H1 (cell line): ENCODE data around the gene GALC. TPM values are rescaled to one million over a fixed set of nuclear protein-coding genes. Genes with fewer than 3 reads are reported as not detected.

Experiments
- CTCF ChIA-PET: fragments of 300-600 bp; sonication (Branson Sonifier 250); formaldehyde crosslinking; loops from one replicate; lab custom pipeline; 2021; ENCODE audit not compliant: partially characterized antibody; lab: Charles Lee
- POLR2A ChIA-PET: fragments of 300-600 bp; sonication (Branson Sonifier 250); formaldehyde crosslinking; loops from one replicate; lab custom pipeline; 2021; ENCODE audit warnings: inconsistent platforms; ENCODE audit not compliant: partially characterized antibody; lab: Charles Lee
- DNase-seq, 2 experiments: peaks; one replicate each; pipeline versions ENCODE4 v3.0.0 to v3.0.0-alpha.2; 2010 to 2022; ENCODE audit warnings: low spot score in 2 of 2, low read depth in 1 of 2, mixed read lengths in 1 of 2
- FAIRE-seq: peaks from 2 replicates; lab custom pipeline; 2011; peaks lifted over from hg19 to GRCh38; lab: Jason Lieb, UNC
- H2AFZ ChIP-seq: 2 replicates; pipeline ENCODE4 v1.8.1; 2012; ENCODE audit warnings: low read length, inconsistent platforms
- H2AK5ac ChIP-seq: 2 replicates; pipeline ENCODE4 v1.6.1; 2013; ENCODE audit warnings: low read depth, low read length
- H2BK120ac ChIP-seq: replicated peaks from 2 replicates; pipeline ENCODE3; 2013; ENCODE audit warnings: low read depth, low read length, inconsistent platforms
- H2BK12ac ChIP-seq: 2 replicates; pipeline ENCODE4 v1.6.1; 2013; ENCODE audit warnings: low read depth, low read length
- H2BK15ac ChIP-seq: 2 replicates; pipeline ENCODE4 v1.6.1; 2013; ENCODE audit warnings: low read length
- H2BK20ac ChIP-seq: 2 replicates; pipeline ENCODE4 v1.6.1; 2013; ENCODE audit warnings: low read length
- H2BK5ac ChIP-seq: 2 replicates; pipeline ENCODE4 v1.6.1; 2013; ENCODE audit warnings: low read depth, low read length
- H3K14ac ChIP-seq: 2 replicates; pipeline ENCODE4 v1.6.1; 2013; ENCODE audit warnings: inconsistent platforms; ENCODE audit not compliant: insufficient read length
- H3K18ac ChIP-seq: 2 replicates; pipeline ENCODE4 v1.6.1; 2013; ENCODE audit warnings: low read length; ENCODE audit errors: extremely low read depth
- H3K23ac ChIP-seq: 2 replicates; pipeline ENCODE4 v1.6.1; 2013; ENCODE audit warnings: inconsistent platforms; ENCODE audit not compliant: insufficient read length
- H3K23me2 ChIP-seq: 2 replicates; pipeline ENCODE4 v1.6.1; 2013; ENCODE audit warnings: low read depth, low read length
- H3K27ac ChIP-seq: 2 replicates; pipeline ENCODE4 v1.6.1; 2011; ENCODE audit warnings: low read depth, low read length, inconsistent platforms
- H3K27me3 ChIP-seq, 4 experiments: replicated peaks in 1 of 4; 1 replicate in 1 of 4; 2 replicates in 3 of 4; pipeline versions ENCODE4 v1.6.1 to v1.8.1; 2011 to 2013; ENCODE audit warnings: low read length in 3 of 4, mild to moderate bottlenecking in 3 of 4, inconsistent platforms in 2 of 4, mixed read lengths in 2 of 4, moderate library complexity in 1 of 4; ENCODE audit not compliant: control insufficient read depth in 3 of 4, insufficient read depth in 3 of 4; ENCODE audit errors: extremely low read depth in 1 of 4
- H3K36me3 ChIP-seq, 4 experiments: 2 replicates each; pipeline versions ENCODE4 v1.6.1 to v1.8.1; 2011 to 2013; ENCODE audit warnings: mild to moderate bottlenecking in 4 of 4, low read length in 3 of 4, moderate library complexity in 2 of 4, control low read depth in 1 of 4, inconsistent platforms in 1 of 4; ENCODE audit not compliant: insufficient read depth in 4 of 4, control insufficient read depth in 2 of 4
- H3K4ac ChIP-seq: replicated peaks from 2 replicates; pipeline ENCODE3; 2013; ENCODE audit warnings: low read length, low read depth, mixed read lengths, inconsistent platforms; ENCODE audit not compliant: insufficient read length
- H3K4me1 ChIP-seq, 4 experiments: replicated peaks in 1 of 4; 1 replicate in 1 of 4; 2 replicates in 3 of 4; pipeline versions ENCODE4 v1.6.1 to v1.8.1; 2011 to 2013; ENCODE audit warnings: low read length in 3 of 4, inconsistent platforms in 2 of 4, mixed read lengths in 1 of 4; ENCODE audit not compliant: insufficient read depth in 4 of 4, control insufficient read depth in 3 of 4
- H3K4me2 ChIP-seq, 2 experiments: 2 replicates each; pipeline versions ENCODE4 v1.6.1 to v1.8.1; 2011 to 2013; ENCODE audit warnings: low read depth in 2 of 2, low read length in 2 of 2, control low read depth in 1 of 2, inconsistent platforms in 1 of 2, mild to moderate bottlenecking in 1 of 2; ENCODE audit not compliant: insufficient read depth in 1 of 2
- H3K4me3 ChIP-seq, 4 experiments: fragments of 200-600, 300-600 bp in 1 of 4; sonication (generic), shearing (Covaris generic), sonication (Bioruptor Twin) in 1 of 4; 2 replicates each; pipeline versions ENCODE4 v1.5.1 to v1.8.1; 2011 to 2016; ENCODE audit warnings: low read length in 4 of 4, low read depth in 3 of 4, control low read depth in 2 of 4, inconsistent platforms in 2 of 4, mild to moderate bottlenecking in 2 of 4, mixed read lengths in 1 of 4, moderate library complexity in 1 of 4; ENCODE audit not compliant: insufficient read depth in 2 of 4; ENCODE audit errors: extremely low read depth in 1 of 4
- H3K56ac ChIP-seq: replicated peaks from 2 replicates; pipeline ENCODE3; 2013; ENCODE audit warnings: low read depth, mild to moderate bottlenecking, mixed read lengths, low read length, inconsistent platforms; ENCODE audit not compliant: insufficient read length
- H3K79me1 ChIP-seq: 2 replicates; pipeline ENCODE4 v1.6.1; 2013; ENCODE audit warnings: low read depth, low read length, control low read depth
- H3K79me2 ChIP-seq, 2 experiments: 2 replicates each; pipeline versions ENCODE4 v1.6.1 to v1.8.1; 2012 to 2013; ENCODE audit warnings: low read length in 2 of 2, mild to moderate bottlenecking in 2 of 2, inconsistent platforms in 1 of 2; ENCODE audit not compliant: insufficient read depth in 2 of 2, control insufficient read depth in 1 of 2
- H3K9ac ChIP-seq, 4 experiments: replicated peaks in 1 of 4; 1 replicate in 1 of 4; 2 replicates in 3 of 4; pipeline versions ENCODE4 v1.6.1 to v1.8.1; 2011 to 2013; ENCODE audit warnings: low read depth in 3 of 4, low read length in 3 of 4, control low read depth in 2 of 4, mild to moderate bottlenecking in 2 of 4, moderate library complexity in 2 of 4, inconsistent platforms in 1 of 4; ENCODE audit errors: extremely low read depth in 1 of 4
- H3K9me3 ChIP-seq, 2 experiments: 2 replicates each; pipeline versions ENCODE4 v1.6.1 to v1.8.1; 2012 to 2013; ENCODE audit warnings: mild to moderate bottlenecking in 2 of 2, moderate library complexity in 2 of 2, control low read depth in 1 of 2, inconsistent platforms in 1 of 2, low read depth in 1 of 2, low read length in 1 of 2, mixed read lengths in 1 of 2; ENCODE audit not compliant: insufficient read depth in 2 of 2
- H4K20me1 ChIP-seq, 2 experiments: replicated peaks in 1 of 2; 2 replicates each; pipeline versions ENCODE3 to v1.8.1; 2011 to 2013; ENCODE audit warnings: inconsistent platforms in 2 of 2, low read length in 2 of 2, mild to moderate bottlenecking in 1 of 2; ENCODE audit not compliant: insufficient read depth in 2 of 2, control insufficient read depth in 1 of 2
- H4K5ac ChIP-seq: 2 replicates; pipeline ENCODE4 v1.6.1; 2013; ENCODE audit warnings: low read length, low read depth, mixed read lengths, inconsistent platforms; ENCODE audit not compliant: insufficient read length
- H4K8ac ChIP-seq: 2 replicates; pipeline ENCODE4 v1.8.0; 2013; ENCODE audit warnings: mild to moderate bottlenecking, moderate library complexity, low read length, inconsistent platforms; ENCODE audit not compliant: insufficient read depth; ENCODE audit errors: extremely low read depth
- H4K91ac ChIP-seq: replicated peaks from 2 replicates; pipeline ENCODE3; 2013; ENCODE audit warnings: low read length, mixed read lengths, inconsistent platforms; ENCODE audit not compliant: insufficient read length
- ASH2L ChIP-seq: fragments of 200-600, 300-600 bp; sonication (generic); IDR thresholded peaks from one replicate; pipeline ENCODE4 v1.7.1; 2017; ENCODE audit warnings: low read length
- CTBP2 ChIP-seq: IDR thresholded peaks from 2 replicates; pipeline ENCODE4 v1.7.0; 2011; ENCODE audit warnings: borderline replicate concordance, mild to moderate bottlenecking, moderate library complexity, mixed read lengths, low read length; ENCODE audit not compliant: insufficient read depth, insufficient read length
- GTF2F1 ChIP-seq: IDR thresholded peaks from 2 replicates; pipeline ENCODE4 v1.6.1; 2012; ENCODE audit warnings: low read depth, low read length, improper control_type of control experiment, borderline replicate concordance
- HDAC2 ChIP-seq, 2 experiments: fragments of 300-600 bp in 1 of 2; sonication (generic) in 1 of 2; IDR thresholded peaks; 2 replicates each; pipeline ENCODE4 v1.6.1; 2011 to 2012; ENCODE audit warnings: low read depth in 2 of 2, low read length in 2 of 2, mild to moderate bottlenecking in 2 of 2, moderate library complexity in 2 of 2, borderline replicate concordance in 1 of 2, inconsistent platforms in 1 of 2
- KDM5A ChIP-seq: fragments of 200-600 bp; IDR thresholded peaks from 2 replicates; pipeline ENCODE4 v1.7.1; 2012; ENCODE audit warnings: mild to moderate bottlenecking, low read length, inconsistent platforms, mixed read lengths
- RAD21 ChIP-seq, 2 experiments: IDR thresholded peaks in 1 of 2; conservative IDR thresholded peaks in 1 of 2; 2 replicates each; pipeline ENCODE4 v1.6.1; 2011; ENCODE audit warnings: low read depth in 2 of 2, low read length in 2 of 2, improper control_type of control experiment in 1 of 2, inconsistent platforms in 1 of 2, mild to moderate bottlenecking in 1 of 2, moderate library complexity in 1 of 2
- RFX5 ChIP-seq: IDR thresholded peaks from 2 replicates; pipeline ENCODE4 v1.6.1; 2011; ENCODE audit warnings: low read depth, low read length, improper control_type of control experiment, borderline replicate concordance
- RXRA ChIP-seq: IDR thresholded peaks from 2 replicates; pipeline ENCODE4 v1.6.1; 2011; ENCODE audit warnings: low read depth, mild to moderate bottlenecking, low read length, moderate library complexity; ENCODE audit not compliant: insufficient read depth
- SAP30 ChIP-seq: fragments of 300-600 bp; sonication (generic); IDR thresholded peaks from 2 replicates; pipeline ENCODE4 v1.7.1; 2012; ENCODE audit warnings: low read length, moderate library complexity, mild to moderate bottlenecking, inconsistent platforms; ENCODE audit not compliant: insufficient read depth, insufficient replicate concordance
- WGBS, 2 experiments: shearing (Covaris generic) in 1 of 2; methylation state at CpG; one replicate each; pipeline versions ENCODE4 v1.1.6 to v1.1.7; 2013 to 2015; ENCODE audit warnings: low lambda C conversion rate in 2 of 2, mixed read lengths in 2 of 2, inconsistent platforms in 1 of 2, low coverage in 1 of 2, missing lambda C conversion rate in 1 of 2; ENCODE audit not compliant: insufficient replicate concordance in 2 of 2, insufficient coverage in 1 of 2, insufficient read length in 1 of 2; ENCODE audit errors: extremely low coverage in 1 of 2, missing lambda C conversion rate in 1 of 2; 5-methylcytosine and 5-hydroxymethylcytosine counted together
- polyA plus RNA-seq, 7 experiments: library from polyadenylated mRNA; depleted of rRNA in 3 of 7; stranded (reverse) in 5 of 7; unstranded in 2 of 7; fragments of >200 nt in 5 of 7; fragments of 200-250 nt in 2 of 7; gene quantifications; 1 replicate in 5 of 7; 2 replicates in 1 of 7; 4 replicates in 1 of 7; pipeline versions ENCODE4 v1.2.1 to v1.2.3, GENCODE V29; 2011 to 2013; ENCODE audit warnings: missing spikeins in 2 of 7, mixed read lengths in 2 of 7
- total RNA-seq: library from RNA; stranded (reverse); fragmentation: NEBNext Ultra II Directional; extraction: Animal tissue kit (Norgen Biotek cat#: 25700); gene quantifications from 2 replicates; pipeline ENCODE4 v1.2.1, GENCODE V29; 2021
- TF ChIP-seq, protein P1 (sequence below): IDR thresholded peaks from 2 replicates; pipeline ENCODE4 v1.6.1; 2012; ENCODE audit warnings: low read length, inconsistent platforms

GALC gene
- total and polyA plus RNA-seq, 2 of the 8 experiments (the other 6 are each of a cell fraction or from before 2014, with no cell fraction given) = 6.1 to 12.3 TPM

GRCh38 chr14:88008039-88008742, 15.2 kb upstream of the GALC start:
- H3K4me3 ChIP-seq = no peak overlapping the region
- FAIRE-seq (no peak), DNase-seq (no peak)
- POLR2A ChIA-PET = no interaction called here
- no peaks in the 10 kb centered on the region for H3K9me3 ChIP-seq
- H3K36me3 ChIP-seq = no peaks in the 10 kb centered on the region
- no peak overlapping the region for H2BK5ac ChIP-seq
- H4K5ac ChIP-seq = no peak overlapping the region
- no peak overlapping the region for H3K23ac ChIP-seq
- H4K8ac ChIP-seq = no peak overlapping the region
- no peak overlapping the region for H3K18ac ChIP-seq
- 94% methylated on average over 2 of the region's 2 CpGs; no CpG with 5 or more reads in 1 of the 2 experiments for WGBS, 2 experiments
- no peak overlapping the region for H3K56ac ChIP-seq
- no peaks in the 10 kb centered on the region for H4K20me1 ChIP-seq
- no peak overlapping the region for H3K14ac ChIP-seq
- H3K4ac ChIP-seq = no peak overlapping the region
- H3K79me2 ChIP-seq = no peaks in the 10 kb centered on the region
- no peak overlapping the region for H3K27ac ChIP-seq
- no peak overlapping the region for H2BK12ac ChIP-seq
- no peaks in the 10 kb centered on the region for H3K79me1 ChIP-seq
- no peak overlapping the region for H2BK15ac ChIP-seq
- no peak overlapping the region for H2AK5ac ChIP-seq
- no peak overlapping the region for H3K4me2 ChIP-seq
- CTCF ChIA-PET = interaction anchor here (0.6 to 1.2 kb wide), 2 partner anchors 102 to 179 kb away, joined by 3 read pairs; no protein-coding TSS in a partner anchor
- no peak overlapping the region for H2BK20ac ChIP-seq
- H2AFZ ChIP-seq = no peak overlapping the region
- no peaks in the 10 kb centered on the region for H3K23me2 ChIP-seq
- no peaks in the 10 kb centered on the region for H3K4me1 ChIP-seq
- no peaks in the 10 kb centered on the region for H3K27me3 ChIP-seq
- H3K9ac ChIP-seq = no peak overlapping the region
- H2BK120ac ChIP-seq = no peak overlapping the region
- H4K91ac ChIP-seq = no peak overlapping the region
- TF ChIP-seq GTF2F1 = no peak
- TF ChIP-seq SAP30 = no peak
- TF ChIP-seq RFX5 = no peak
- TF ChIP-seq ASH2L = no peak
- no peak for TF ChIP-seq CTBP2
- TF ChIP-seq, protein P1, sequence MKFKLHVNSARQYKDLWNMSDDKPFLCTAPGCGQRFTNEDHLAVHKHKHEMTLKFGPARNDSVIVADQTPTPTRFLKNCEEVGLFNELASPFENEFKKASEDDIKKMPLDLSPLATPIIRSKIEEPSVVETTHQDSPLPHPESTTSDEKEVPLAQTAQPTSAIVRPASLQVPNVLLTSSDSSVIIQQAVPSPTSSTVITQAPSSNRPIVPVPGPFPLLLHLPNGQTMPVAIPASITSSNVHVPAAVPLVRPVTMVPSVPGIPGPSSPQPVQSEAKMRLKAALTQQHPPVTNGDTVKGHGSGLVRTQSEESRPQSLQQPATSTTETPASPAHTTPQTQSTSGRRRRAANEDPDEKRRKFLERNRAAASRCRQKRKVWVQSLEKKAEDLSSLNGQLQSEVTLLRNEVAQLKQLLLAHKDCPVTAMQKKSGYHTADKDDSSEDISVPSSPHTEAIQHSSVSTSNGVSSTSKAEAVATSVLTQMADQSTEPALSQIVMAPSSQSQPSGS = no peak
- TF ChIP-seq KDM5A = no peak
- TF ChIP-seq RAD21 (IDR thresholded peaks at IDR 0.05 in 1 of 2, conservative IDR thresholded peaks at IDR 0.05 in 1 of 2; ENCODE audit: low read depth in 2 of 2, low read length in 2 of 2) = no peak
- TF ChIP-seq RXRA = no peak
- no peak for TF ChIP-seq HDAC2 (IDR thresholded peaks at IDR 0.05; ENCODE audit: borderline replicate concordance in 1 of 2, low read depth in 2 of 2, low read length in 2 of 2)
